ENCODE results near the gene BTBD9.

GRCh38 chr6:38164671-38165108 lies 475.0 kb downstream of the BTBD9 start:
- TF ChIP-seq, protein P1, sequence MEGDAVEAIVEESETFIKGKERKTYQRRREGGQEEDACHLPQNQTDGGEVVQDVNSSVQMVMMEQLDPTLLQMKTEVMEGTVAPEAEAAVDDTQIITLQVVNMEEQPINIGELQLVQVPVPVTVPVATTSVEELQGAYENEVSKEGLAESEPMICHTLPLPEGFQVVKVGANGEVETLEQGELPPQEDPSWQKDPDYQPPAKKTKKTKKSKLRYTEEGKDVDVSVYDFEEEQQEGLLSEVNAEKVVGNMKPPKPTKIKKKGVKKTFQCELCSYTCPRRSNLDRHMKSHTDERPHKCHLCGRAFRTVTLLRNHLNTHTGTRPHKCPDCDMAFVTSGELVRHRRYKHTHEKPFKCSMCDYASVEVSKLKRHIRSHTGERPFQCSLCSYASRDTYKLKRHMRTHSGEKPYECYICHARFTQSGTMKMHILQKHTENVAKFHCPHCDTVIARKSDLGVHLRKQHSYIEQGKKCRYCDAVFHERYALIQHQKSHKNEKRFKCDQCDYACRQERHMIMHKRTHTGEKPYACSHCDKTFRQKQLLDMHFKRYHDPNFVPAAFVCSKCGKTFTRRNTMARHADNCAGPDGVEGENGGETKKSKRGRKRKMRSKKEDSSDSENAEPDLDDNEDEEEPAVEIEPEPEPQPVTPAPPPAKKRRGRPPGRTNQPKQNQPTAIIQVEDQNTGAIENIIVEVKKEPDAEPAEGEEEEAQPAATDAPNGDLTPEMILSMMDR (IDR thresholded peaks at IDR 0.05; ENCODE audit: insufficient read depth, low read depth, low read length): no peak
- no peak for TF ChIP-seq EZH2 (IDR thresholded peaks at IDR 0.05; ENCODE audit: insufficient read depth, low read length)
